Head of caudate nucleus (tissue), 42 donors: ENCODE data around the gene NINL.

Experiments
- DNase-seq, 42 donors: peaks; one replicate each; pipeline versions ENCODE4 v3.0.0 to v3.0.0-alpha.2; 2020 to 2021; ENCODE audit warnings: mixed read lengths in 7 of 42
- intact Hi-C: fragments of 100-400 bp; cut with DNase I; formaldehyde crosslinking; loops from one replicate; pipeline ENCODE4 v1.15.0; 2022

The NINL gene

DNA sequence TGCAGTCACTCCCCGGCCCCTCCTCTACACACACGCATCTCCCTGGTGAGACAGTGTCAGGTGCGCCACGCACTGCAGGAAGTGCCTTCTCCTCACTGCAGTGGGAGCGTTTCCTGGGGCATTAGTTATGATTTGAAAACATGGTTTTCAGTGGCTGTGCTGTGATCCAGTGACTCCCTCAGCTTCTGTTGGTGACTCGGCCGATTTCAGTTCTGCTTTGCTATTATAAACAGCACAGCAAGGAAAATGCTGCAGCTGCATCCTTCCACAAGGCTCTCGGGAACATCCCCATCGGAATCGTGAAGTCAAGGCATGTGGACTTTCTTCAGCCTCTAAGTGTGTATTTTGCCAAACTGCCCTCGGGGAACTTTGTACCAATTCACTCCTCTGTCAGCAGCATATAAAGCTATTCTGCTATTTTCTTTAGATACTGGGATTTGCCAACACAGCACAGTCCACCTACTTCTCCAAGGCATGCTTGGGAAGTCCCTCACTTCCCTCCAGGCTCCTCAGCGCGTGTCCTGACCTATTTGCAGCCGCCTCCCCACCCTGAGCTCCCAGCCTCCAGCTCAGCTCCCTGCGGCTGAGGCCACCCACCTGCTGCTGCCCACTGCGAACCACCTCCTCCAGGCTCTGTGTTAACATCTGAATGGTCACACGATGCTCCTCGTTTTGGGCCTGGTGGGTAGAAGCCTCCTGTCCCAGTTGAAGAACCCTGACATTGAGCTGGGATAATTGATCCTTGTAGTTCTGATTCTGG lies 123.4 kb downstream of the NINL start:
- intact Hi-C loops = no loop called here
- peak in 1 of 42 donors; percentile 13 for DNase-seq

DNA sequence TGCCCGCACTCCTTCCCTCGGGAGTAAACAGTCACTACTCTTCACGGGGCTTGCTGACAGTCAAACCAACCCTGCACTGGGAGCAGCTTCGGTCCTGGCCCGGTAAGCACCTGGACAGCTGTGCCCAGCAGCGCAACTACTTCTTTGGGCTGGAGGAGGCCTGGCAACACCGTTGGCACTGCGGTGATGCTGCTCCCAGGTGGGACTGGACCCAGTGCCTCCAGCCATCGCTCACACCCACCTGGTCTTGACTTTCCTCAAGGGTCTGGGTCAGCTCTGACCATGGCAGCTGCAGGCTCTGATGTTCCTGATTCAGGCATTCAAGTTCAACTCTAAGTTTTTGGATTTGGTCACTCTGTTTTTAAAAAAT lies 124.1 kb downstream of the NINL start:
- DNase-seq = peak in 1 of 42 donors; percentile 3
- intact Hi-C loops = no loop called here

DNA sequence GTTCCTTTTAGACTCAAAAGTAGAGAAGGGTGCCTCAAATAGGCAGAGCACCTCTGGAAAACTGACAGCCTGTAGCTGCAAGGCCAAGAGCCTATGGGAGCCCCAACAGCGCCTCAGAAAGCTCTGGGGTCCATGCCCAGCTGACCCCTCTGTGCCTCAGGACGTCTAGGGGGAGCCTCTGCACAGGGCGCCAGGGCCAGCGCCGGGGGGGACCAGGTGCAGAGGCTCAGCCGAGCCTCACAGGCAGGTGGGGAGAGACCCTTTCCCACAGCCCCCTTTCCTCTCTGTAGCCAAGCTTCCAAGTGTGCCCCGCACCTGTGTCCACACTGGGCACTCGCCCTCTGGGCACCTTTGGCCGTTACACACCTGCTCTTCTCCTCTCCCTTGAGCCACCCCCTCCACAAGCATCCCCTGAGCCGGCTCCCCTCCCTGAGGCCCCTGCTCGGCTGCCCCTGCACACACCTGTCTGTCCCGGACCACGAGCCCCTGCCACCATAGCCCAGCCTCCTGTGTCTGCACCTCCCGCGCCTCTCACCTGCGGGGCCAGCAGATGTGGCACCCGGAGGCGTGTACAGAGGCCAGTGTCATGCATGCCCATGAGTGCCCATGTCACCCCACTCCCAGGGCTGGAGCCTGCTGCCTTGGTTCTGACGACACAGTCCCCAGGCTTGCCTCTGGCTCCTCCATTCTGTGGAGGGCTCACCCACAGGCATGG lies 124.6 kb downstream of the NINL start:
- peak in 2 of 42 donors; percentile 11 to 12 for DNase-seq
- intact Hi-C loops = no loop called here

DNA sequence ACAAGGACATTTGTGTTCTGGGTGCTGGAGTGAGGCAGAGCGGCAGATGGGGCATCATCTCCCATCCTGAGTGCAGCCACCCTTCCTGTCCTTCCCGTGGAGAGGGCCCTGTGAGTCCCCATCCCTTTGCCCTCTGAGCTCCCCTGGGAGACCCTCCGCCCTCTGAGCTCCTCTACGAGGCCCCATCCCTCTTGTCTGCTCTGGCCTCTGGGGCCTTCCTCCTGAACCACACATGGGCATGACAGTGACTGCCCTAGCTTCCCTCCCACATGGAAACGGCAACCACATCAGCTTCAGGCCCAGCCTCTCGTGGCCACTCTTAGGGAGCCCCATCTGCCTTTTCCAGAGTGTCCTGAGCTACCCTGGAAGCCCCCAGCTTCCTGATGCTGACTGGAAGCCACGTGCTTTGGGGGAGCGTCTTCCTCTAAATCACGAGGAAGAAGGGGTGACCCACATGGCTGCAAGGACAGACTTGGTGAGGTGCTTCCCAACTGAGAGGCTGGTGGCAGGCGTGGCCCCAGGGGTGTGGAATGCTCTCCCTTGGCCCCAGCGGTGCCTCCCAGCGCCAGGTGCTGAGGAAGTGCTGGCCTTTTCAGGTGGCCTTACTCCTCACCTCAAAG lies 125.3 kb downstream of the NINL start:
- intact Hi-C loops = no loop called here
- DNase-seq = peak in 1 of 42 donors; percentile 15

DNA sequence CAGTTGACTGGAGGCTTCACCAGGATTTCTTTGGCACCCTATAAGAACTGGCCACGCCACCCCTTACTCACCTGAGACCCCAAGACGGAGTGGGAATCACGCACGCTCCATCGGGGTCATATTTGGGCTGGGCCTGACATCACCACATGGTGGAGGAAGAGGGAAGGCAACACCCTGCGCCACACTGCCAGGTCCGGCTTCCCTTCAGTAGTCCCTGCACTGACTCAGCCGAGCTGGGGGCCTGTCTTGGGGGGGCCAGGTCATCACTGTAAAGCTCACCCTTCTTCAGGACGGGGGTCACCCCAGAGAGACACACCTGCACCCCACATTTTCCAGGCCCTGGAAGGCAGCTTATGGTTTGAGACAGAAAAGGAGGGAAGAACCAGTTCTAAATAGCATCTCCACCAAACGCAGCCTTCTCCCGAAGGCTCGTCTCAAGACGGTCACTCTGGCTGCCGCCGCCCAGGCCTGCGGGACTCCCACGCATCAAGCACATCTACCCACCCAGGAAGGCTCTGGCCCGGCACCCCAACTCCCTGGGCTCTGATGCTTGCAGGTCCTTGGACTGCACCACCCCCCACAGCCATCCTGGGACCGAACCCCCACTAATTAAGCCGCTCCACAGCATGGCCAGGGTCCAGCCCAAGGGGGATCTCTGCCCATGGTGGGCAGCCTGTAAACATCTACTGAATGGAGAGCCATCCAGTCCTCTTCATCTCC lies 126.1 kb downstream of the NINL start:
- peak in 2 of 42 donors; percentile 1 to 13 for DNase-seq
- intact Hi-C loops = no loop called here

DNA sequence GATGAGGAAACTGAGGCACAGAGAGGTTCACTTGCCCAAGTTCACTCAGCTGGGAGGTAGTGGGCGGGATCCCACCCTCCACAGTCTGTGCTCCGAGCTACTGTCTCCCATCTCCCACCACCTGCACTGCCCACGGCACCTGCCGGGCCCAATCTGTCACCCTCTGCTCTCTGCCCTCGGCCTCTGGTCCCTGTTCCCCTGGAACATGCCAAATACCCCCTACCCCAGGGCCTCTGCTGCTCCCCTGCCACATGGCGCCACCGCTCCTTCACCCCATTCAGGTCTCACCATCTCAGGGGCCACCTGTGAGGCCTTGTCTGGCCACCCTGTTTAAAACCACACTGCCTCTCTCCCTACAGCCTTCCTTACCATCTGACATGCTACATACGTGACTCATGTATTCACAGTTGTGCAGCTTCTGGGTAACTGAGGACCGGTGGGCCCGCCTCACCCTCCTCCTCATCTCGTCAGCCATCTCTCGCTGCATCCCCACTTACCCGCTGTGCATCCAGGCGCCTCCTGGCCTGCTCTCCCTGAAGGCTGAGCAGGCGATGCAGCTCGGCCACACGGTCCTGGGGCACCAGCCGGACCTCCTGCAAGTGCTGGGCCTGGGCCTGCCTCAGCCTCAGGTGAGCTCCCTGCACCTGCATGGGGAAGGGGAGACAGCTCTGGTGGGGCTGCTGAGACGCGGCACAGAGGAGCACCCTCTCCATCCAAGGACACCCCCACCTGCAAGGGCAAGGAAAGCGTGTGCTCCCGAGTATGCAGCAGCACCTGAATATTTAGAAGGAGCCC lies 127.2 kb downstream of the NINL start:
- peak in 3 of 42 donors; percentile 5 to 28 (median 27) for DNase-seq
- intact Hi-C loops = no loop called here

DNA sequence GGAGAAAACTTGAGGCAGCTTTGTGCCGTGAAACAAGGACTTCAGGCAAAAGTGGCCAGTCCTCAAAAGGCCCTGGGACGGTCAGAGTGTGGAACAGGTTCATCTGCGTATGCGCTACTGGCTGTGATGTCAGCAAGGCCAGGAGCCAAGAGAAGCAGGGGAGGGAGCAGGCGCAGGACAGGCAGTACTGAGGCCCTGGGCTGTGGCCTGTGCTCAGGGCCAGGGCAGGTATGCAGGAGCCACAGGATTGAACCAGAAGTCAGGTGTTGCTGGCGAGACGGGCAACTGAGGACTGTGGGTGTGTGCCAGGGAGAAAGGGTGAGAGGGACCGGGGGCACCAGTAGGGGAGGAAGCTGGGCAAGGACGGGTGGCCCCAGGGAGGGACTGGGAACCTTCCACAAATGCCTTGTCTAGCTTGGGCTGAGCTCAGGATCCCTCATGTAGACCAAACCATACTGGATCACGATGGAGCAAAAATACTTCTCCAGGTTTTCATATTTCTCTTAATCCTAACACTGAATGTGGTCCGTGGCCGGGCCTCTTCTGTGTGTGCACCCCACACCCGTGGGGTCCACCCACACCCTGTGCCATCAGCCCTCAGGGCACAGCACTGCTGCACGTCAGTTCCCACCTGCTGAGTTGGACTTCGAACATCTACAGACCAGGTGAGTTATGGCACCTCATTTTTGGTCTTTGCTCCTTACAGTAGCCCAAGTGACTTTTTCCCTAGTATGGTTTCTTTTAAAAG lies 131.0 kb downstream of the NINL start:
- DNase-seq = peak in 3 of 42 donors; percentile 28 to 36 (median 33)

DNA sequence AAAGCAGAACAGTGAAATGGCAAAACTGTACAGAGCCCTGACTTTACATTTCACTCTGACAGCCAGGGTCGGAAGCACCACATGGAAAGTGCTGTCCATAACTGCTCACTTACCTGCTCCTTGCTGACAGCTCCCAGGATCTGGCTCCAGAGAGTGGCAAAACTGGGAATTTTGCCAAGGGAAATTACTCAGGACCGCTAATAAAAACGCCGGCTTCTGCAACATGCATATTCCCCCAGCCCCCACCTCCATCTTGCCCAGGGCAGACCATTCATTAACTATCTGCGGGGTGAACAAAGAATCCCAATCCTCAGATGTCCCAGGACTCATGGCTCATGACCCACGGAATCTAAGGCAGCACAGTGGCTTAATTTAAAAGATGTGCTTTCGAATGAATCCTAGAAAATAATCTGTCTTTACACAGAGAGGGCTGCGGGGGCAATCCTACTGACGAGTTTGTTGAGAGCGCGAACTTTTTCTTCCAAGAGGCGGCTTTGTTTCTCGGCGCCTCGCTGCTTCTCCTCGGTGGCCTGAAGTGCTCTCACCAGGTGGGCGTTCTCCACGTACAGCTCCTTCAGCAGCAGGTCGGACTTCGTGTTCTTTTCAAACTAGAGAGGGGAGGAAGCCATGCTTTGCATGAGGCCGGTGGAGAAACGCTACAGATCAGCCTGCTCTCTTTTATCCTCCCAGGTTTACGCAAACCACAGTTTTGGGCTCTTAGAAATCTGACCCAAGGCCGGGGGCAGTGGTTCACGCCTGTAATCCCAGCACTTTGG lies 132.1 kb downstream of the NINL start:
- intact Hi-C loops = no loop called here
- peak in 35 of 42 donors; percentile 13 to 83 (median 55) for DNase-seq

More for the DNA sequence above, 131.0 kb downstream of the NINL start:
- intact Hi-C loops = no loop called here

DNA sequence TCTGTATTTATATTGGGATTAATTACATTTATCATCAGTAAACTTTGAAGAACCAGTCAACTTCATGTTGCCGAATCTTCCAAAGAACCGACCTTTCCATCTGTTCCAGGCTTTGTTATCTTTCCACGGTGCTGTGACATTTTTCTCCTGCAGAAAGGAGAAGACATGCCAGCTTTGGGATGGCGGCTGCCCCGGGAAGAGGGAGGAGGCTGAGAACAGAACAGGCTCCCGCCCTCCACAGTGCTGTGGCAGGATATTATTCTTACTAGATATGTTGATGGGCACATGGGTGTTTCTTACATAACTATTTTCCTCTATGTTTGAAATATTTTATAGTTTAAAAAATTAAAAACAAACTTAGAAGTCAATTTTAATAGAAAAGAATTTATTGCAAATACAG lies 133.0 kb downstream of the NINL start:
- DNase-seq = peak in 16 of 42 donors; percentile 10 to 68 (median 44)
- intact Hi-C loops = no loop called here

DNA sequence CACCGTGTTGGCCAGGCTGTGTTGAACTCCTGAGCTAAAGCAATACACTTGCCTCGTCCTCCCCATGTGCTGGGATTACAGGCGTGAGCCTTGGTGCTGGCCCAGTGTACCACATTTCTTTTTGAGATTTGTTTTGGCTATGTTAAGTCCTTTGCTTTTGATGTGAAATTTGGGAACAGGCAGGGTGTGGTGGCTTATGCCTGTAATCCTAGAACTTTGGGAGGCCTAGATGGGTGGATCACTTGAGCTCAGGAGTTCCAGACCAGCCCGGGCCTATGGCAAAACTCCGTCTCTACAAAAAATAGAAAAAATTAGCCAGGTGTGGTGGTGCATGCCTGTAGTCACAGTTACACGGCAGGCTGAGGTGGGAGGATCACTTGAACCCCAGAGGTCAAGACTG lies 137.7 kb downstream of the NINL start:
- peak in 1 of 42 donors; percentile 28 for DNase-seq
- intact Hi-C loops = loop anchor here (10.0 kb wide), 1 partner anchor 57 kb away; no protein-coding TSS in a partner anchor

DNA sequence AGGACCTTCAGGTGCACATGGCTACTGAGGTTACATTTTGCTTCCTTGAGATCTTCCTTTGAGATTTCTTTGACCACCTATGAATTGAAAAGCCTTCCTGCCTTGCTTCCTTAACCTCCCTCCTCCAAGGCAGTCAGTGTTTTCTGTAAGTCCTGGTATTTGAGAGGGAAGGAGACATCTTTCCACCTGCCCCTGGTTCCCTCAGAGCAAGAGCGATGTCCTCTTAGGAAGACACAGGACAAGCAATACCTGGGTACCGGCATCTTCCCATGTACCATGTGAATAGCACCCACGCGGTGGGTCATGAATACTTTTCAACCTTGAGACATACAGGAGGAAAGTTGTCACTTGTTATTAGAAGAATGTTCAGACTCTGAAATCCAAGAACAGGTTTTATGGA lies 140.8 kb downstream of the NINL start:
- DNase-seq = no peak
- intact Hi-C loops = loop anchor here (10.0 kb wide), 1 partner anchor 60 kb away; no protein-coding TSS in a partner anchor

DNA sequence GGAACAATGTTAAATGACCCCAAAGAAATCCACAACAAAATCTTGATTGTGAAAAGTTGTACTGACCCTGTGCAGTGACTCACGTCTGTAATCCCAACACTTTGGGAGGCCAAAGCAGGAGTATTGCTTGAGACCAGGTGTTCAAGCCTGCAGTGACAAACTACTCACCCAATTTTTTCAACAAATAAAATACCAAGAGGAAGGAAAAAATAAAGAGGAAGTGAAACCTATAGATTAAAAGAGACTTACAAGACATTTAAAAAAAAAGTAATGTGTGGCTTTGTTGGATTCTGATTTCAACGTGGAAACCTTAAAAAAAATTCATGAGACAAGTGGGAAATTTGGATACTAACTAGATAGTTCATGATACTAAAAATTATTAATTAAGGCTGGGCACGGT lies 146.0 kb downstream of the NINL start:
- DNase-seq = no peak
- intact Hi-C loops = no loop called here

DNA sequence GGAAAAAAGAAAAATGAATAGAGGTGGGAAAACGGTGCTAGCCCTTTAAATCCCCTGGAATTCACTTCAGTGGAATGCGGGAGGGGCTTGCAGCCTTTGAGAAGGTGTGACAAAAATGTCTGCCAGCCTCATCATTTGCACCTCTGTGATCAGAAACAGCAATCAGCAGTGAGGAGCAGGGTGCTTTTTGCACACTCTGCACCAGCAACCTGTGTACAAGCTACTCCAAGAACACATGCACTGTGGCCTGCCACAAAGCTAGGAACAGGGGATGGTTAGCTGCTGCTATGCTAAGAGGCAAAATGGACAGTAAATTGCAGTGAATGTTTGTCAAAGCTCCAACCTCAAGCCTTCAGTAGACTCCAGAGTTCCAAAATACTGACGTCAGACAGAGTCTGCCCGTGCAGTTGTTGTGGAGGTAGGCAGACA lies 148.2 kb downstream of the NINL start:
- intact Hi-C loops = no loop called here
- DNase-seq = no peak

DNA sequence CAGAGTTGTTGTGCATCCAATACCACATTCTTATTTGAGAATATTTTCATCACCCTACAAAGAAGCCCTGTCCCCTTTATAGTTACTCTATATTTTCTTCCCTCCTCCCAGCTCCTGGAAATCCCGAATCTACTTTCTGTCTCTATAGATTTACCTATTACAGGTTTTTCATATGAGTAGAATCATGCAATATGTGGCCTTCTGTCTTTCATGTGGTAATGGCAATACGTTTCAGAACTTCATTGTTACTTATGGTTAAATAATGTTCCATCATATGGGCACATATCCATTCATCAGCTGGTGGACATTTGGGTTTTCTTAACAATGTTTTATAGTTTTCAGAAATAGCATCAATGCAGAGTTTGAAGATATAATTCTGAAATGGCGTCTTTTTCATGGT lies 160.8 kb downstream of the NINL start:
- intact Hi-C loops = no loop called here
- no peak for DNase-seq

DNA sequence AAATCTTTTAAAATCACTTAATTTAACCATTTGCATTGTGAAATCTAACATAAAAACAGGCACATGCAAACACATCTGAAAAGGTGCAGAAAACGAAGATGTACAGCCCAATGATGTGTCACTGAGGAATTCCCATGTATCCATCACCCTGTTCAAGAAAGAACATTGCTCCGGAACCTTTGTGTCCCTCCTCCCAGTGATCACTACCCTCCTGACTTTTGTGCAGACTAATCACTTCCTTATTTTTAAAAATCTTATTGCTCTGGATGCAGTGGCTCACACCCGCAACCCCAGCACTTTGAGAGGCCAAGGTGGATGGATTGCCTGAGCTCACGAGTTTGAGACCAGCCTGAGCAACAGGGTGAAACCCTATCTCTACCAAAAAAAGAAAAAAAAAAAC lies 163.3 kb downstream of the NINL start:
- intact Hi-C loops = no loop called here
- DNase-seq = no peak

DNA sequence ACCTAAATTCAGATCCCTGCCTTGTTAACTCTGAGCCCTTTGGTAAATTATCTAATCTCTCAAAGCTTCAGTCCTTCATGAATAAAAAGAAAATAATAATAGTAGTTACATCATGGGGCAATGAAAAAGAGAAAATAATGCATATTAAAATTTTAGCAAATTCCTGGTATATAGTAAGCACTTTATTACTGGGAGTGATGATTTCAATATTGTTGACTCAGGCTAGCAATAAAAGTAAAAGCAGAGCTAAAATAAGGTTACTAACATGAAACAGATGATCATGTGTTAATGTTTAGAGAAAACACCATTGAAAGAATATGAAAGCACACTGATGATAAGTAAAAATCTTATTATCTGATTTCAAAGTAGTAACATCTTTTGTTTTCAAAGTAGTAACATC lies 164.2 kb downstream of the NINL start:
- no peak for DNase-seq
- intact Hi-C loops = no loop called here

DNA sequence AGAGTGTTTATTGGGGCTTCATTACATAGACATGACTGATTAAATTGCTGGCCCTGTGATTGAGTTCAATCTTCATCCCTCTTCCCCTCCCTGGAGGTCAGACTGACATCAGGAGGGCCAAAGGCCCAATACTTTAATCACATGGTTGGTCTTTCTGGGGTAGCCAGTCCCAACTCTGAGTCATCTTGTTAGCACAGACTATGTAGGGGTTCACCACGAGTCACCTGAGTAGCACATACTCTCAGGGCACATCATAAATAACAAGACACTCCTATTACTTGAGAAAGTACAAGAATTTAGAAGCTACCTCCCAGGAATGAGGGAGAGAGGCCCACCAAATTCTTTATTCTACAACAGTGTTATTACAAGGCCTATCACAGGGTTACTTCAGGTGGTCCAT lies 166.6 kb downstream of the NINL start:
- no peak for DNase-seq
- intact Hi-C loops = no loop called here
